Neural progenitor cell (in vitro differentiated cells): ENCODE results near the gene THEM5.
"Not testable (repeated sequence)": the region's sequence is repeated elsewhere in the genome, so short reads cannot be mapped to it uniquely, and the experiment has no call there.

Source experiments
- EZH2phosphoT487 ChIP-seq: fragments of 200-600 bp; sonication (generic); IDR thresholded peaks from 2 replicates; pipeline ENCODE4 v1.6.1; 2017; ENCODE audit warnings: antibody characterized with exemption
- TF ChIP-seq, protein P1 (sequence below): fragments of 200-600 bp; sonication (generic); IDR thresholded peaks from 2 replicates; pipeline ENCODE4 v1.5.1; 2017; ENCODE audit warnings: antibody characterized with exemption, mild to moderate bottlenecking

DNA sequence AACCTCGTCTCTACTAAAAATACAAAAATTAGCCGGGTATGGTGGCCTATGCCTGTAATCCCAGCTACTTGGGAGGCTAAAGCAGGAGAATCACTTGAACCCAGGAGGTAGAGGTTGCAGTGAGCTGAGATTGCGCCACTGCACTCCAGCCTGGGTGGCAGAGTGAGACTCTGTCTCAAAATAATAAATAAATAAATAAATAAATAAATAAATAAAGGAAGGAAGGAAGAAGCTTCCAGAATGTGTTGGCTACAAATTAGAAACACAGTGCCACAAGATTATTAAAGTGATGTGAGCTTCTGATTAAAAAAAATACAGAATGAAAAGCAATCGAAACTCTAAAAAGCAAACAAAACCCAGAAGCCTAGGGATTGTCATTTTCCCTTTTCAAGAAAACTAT is 30.4 kb upstream of the THEM5 start:
- TF ChIP-seq, protein P1, sequence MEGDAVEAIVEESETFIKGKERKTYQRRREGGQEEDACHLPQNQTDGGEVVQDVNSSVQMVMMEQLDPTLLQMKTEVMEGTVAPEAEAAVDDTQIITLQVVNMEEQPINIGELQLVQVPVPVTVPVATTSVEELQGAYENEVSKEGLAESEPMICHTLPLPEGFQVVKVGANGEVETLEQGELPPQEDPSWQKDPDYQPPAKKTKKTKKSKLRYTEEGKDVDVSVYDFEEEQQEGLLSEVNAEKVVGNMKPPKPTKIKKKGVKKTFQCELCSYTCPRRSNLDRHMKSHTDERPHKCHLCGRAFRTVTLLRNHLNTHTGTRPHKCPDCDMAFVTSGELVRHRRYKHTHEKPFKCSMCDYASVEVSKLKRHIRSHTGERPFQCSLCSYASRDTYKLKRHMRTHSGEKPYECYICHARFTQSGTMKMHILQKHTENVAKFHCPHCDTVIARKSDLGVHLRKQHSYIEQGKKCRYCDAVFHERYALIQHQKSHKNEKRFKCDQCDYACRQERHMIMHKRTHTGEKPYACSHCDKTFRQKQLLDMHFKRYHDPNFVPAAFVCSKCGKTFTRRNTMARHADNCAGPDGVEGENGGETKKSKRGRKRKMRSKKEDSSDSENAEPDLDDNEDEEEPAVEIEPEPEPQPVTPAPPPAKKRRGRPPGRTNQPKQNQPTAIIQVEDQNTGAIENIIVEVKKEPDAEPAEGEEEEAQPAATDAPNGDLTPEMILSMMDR = not testable (repeated sequence)
- not testable (repeated sequence) for TF ChIP-seq EZH2phosphoT487
